ENCODE measurements around the gene BHMT2. TPM values are rescaled to one million over a fixed set of nuclear protein-coding genes. Genes with fewer than 3 reads are reported as not detected.

The BHMT2 gene
- total RNA-seq: 1 to 10 TPM in 3 of 4 donors, under 1 TPM in 1; 0.42 to 5.4 (median 1.8) TPM

- peak within 1 kb of the TSS; percentile 1 for H3K4me3 ChIP-seq (ENCODE audit: low read depth, poor library complexity, severe bottlenecking)
- intact Hi-C loops (cut with DNase I; ENCODE audit: low total_unique reads): no loop called here
- 18 to 38% methylated on average over 44 to 69 of the region's 79 CpGs for whole genome bisulfite sequencing, 2 donors
- TF ChIP-seq, protein P1, sequence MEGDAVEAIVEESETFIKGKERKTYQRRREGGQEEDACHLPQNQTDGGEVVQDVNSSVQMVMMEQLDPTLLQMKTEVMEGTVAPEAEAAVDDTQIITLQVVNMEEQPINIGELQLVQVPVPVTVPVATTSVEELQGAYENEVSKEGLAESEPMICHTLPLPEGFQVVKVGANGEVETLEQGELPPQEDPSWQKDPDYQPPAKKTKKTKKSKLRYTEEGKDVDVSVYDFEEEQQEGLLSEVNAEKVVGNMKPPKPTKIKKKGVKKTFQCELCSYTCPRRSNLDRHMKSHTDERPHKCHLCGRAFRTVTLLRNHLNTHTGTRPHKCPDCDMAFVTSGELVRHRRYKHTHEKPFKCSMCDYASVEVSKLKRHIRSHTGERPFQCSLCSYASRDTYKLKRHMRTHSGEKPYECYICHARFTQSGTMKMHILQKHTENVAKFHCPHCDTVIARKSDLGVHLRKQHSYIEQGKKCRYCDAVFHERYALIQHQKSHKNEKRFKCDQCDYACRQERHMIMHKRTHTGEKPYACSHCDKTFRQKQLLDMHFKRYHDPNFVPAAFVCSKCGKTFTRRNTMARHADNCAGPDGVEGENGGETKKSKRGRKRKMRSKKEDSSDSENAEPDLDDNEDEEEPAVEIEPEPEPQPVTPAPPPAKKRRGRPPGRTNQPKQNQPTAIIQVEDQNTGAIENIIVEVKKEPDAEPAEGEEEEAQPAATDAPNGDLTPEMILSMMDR (IDR thresholded peaks at IDR 0.05): no peak
- TF ChIP-seq POLR2A (IDR thresholded peaks at IDR 0.05): no peak
- DNase-seq (ENCODE audit: low spot score in 2 of 2): no peak
Measured at GRCh38 chr5:79069488-79070349, at the start of gene BHMT2, which contains the start of gene DMGDH. Gene BHMT2 (plus strand): TSS chr5:79069767. CDS start chr5:79069783, 16 bp downstream. Gene DMGDH (minus strand): TSS chr5:79069674. CDS start chr5:79069620, 54 bp downstream.

DNA sequence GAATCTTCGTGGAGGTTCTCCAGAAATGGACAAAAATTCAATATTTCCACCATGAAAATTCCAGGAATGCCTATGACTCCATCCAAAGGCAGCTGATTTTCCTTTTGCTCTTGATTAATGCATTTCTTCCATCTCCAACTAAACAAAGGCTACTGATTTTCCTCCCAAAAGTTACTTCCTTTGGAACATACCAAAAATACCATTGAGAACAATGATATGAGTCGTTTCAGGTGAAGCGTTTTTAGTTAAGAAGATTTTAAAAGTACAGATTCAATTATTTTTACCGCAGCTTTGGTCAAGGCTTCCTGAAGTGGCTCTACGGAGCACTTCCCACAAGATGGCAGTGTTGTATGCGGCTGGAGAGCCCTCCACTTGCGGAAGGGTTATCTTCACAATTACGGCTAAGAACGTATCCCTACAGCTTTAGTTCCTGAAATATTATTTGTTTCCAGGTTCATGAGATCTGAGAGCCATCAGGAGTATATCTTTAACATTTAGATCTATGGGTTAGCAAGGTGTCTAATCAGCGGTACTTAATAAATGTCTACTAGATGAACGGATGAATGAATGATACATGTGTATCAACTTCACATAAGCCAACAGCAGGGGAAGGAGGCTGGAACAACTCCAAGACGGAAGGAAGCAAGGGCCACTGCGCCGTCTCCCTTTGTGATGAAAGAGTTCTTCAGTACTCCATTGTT, 48.6 kb upstream of the BHMT2 start:
- peak; percentile 20 to 89 for DNase-seq (ENCODE audit: low spot score in 2 of 2)
- 17 to 19% methylated on average over 14 of the region's 14 CpGs for WGBS, 2 donors
- TF ChIP-seq, protein P1 (IDR thresholded peaks at IDR 0.05): no peak
- TF ChIP-seq POLR2A (IDR thresholded peaks at IDR 0.05): no peak
- H3K4me3 ChIP-seq (ENCODE audit: low read depth, poor library complexity, severe bottlenecking): no peak overlapping the region
- intact Hi-C loops (cut with DNase I; ENCODE audit: low total_unique reads): loop anchor here (10.0 kb wide), 2 partner anchors 94 to 444 kb away; partner anchors contain the start of gene BHMT

DNA sequence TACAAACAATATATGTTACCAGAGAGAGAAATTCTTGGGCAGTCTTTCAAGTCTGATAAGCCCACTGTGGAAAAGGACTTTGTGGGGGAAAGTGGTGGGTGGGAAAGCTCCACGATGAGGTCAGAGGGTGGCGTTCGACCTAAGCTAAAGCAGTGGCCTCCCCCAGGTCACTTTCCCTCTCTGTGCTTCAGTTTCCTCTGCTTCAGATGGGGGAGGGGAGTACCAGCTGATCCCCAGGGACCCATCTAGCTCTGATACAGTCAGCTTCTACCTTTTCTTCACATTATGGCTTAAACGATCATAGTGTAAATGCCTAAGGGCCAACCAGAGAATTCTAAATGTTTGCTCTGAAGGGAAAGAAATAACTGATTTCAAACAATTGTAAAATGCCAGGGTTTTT, 47.8 kb upstream of the BHMT2 start:
- 51% methylated on average over 4 of the region's 4 CpGs for whole genome bisulfite sequencing, 2 donors
- H3K4me3 ChIP-seq (ENCODE audit: low read depth, poor library complexity, severe bottlenecking): no peak overlapping the region
- TF ChIP-seq, protein P1 (IDR thresholded peaks at IDR 0.05): no peak
- no peak for TF ChIP-seq POLR2A (IDR thresholded peaks at IDR 0.05)
- DNase-seq (ENCODE audit: low spot score in 2 of 2): no peak
- intact Hi-C loops (cut with DNase I; ENCODE audit: low total_unique reads): loop anchor here (10.0 kb wide), 2 partner anchors 93 to 443 kb away; partner anchors contain the start of gene BHMT

GRCh38 chr5:79022771-79023170, 46.8 kb upstream of the BHMT2 start:
- no peak for DNase-seq (ENCODE audit: low spot score in 2 of 2)
- H3K4me3 ChIP-seq (ENCODE audit: low read depth, poor library complexity, severe bottlenecking): no peak overlapping the region
- TF ChIP-seq POLR2A (IDR thresholded peaks at IDR 0.05): no peak
- TF ChIP-seq, protein P1 (IDR thresholded peaks at IDR 0.05): no peak
- intact Hi-C loops (cut with DNase I; ENCODE audit: low total_unique reads): loop anchor here (10.0 kb wide), 2 partner anchors 92 to 442 kb away; partner anchors contain the start of gene BHMT
- WGBS, 2 donors: 90 to 94% methylated on average over 2 of the region's 2 CpGs

DNA sequence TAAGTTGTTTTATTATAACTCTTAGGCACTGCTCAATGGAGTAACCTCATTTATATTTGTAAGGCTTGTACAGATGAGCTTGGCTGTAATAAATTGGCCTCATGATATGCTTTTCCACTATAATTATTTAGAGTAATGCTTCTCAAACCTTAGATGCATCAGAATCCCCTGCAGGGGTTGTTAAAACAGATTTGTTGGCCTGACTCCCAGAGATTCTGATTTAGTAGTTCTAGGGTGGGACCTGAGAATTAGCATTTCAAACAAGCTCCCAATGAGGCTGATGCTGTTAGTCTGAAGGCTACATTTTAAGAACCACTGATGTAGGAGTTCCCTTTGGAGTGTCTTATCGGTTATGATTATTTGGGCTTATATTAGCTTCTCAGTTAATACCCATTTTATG, 46.2 kb upstream of the BHMT2 start:
- intact Hi-C loops (cut with DNase I; ENCODE audit: low total_unique reads): loop anchor here (10.0 kb wide), 2 partner anchors 91 to 441 kb away; partner anchors contain the start of gene BHMT

More for the DNA sequence above, 46.2 kb upstream of the BHMT2 start:
- no peak for DNase-seq (ENCODE audit: low spot score in 2 of 2)
- TF ChIP-seq POLR2A (IDR thresholded peaks at IDR 0.05): no peak
- TF ChIP-seq, protein P1 (IDR thresholded peaks at IDR 0.05): no peak
- WGBS, 2 donors: 86 to 90% methylated on average over 1 of the region's 1 CpG
- no peak overlapping the region for H3K4me3 ChIP-seq (ENCODE audit: low read depth, poor library complexity, severe bottlenecking)
